Panc1 (cell line): ENCODE results near the gene SLC9A7. TPM values are rescaled to one million over a fixed set of nuclear protein-coding genes. Genes with fewer than 3 reads are reported as not detected.

Source experiments
- ATAC-seq: fragments of 200-7000 bp; cut with Tn5 transposase; 2 replicates; pipeline ENCODE4 v1.9.1; 2020; ENCODE audit warnings: mild to moderate bottlenecking, moderate library complexity
- BruUV-seq: library from RNA; stranded (reverse); fragments of 400-500 nt; replicated peaks from 2 replicates; lab custom pipeline; 2021; lab: Mats Ljungman, UMichigan
- CTCF ChIA-PET: fragments of 300-600 bp; sonication (Branson Sonifier 250); formaldehyde crosslinking; loops from one replicate; lab custom pipeline; 2022; ENCODE audit warnings: antibody characterized with exemption; lab: Charles Lee
- POLR2A ChIA-PET: fragments of 300-600 bp; sonication (Branson Sonifier 250); formaldehyde crosslinking; loops from one replicate; lab custom pipeline; 2022; ENCODE audit warnings: antibody characterized with exemption; lab: Charles Lee
- DNase-seq: peaks from one replicate; pipeline ENCODE4 v3.0.0-alpha.2; 2010; ENCODE audit warnings: low read depth, low spot score
- H3K27ac ChIP-seq: 2 replicates; pipeline ENCODE4 v1.5.1; 2011; ENCODE audit warnings: mild to moderate bottlenecking, low read length, inconsistent platforms
- H3K27me3 ChIP-seq: fragments of 200-500 bp; sonication (Bioruptor generic); 2 replicates; pipeline ENCODE4 v1.6.0; 2014; ENCODE audit warnings: low read length, inconsistent platforms; ENCODE audit not compliant: control insufficient read depth, insufficient read depth
- H3K36me3 ChIP-seq: fragments of 200-500 bp; sonication (Bioruptor generic); 2 replicates; pipeline ENCODE4 v1.5.1; 2014; ENCODE audit warnings: inconsistent platforms, mild to moderate bottlenecking, low read length, moderate library complexity; ENCODE audit not compliant: control insufficient read depth, insufficient read depth
- H3K4me1 ChIP-seq: 2 replicates; pipeline ENCODE4 v1.5.1; 2011; ENCODE audit warnings: inconsistent platforms, mild to moderate bottlenecking, low read length, moderate library complexity; ENCODE audit not compliant: control insufficient read depth, insufficient read depth
- H3K4me3 ChIP-seq, 2 experiments: 2 replicates each; pipeline ENCODE4 v1.5.1; 2011 to 2012; ENCODE audit warnings: low read depth in 2 of 2, low read length in 2 of 2, mild to moderate bottlenecking in 2 of 2, inconsistent platforms in 1 of 2, moderate library complexity in 1 of 2
- H3K9me3 ChIP-seq: fragments of 200-500 bp; sonication (Bioruptor generic); 2 replicates; pipeline ENCODE4 v1.5.1; 2014; ENCODE audit warnings: low read depth, mild to moderate bottlenecking, inconsistent platforms, low read length, moderate library complexity; ENCODE audit not compliant: control insufficient read depth, insufficient read depth
- CTCF ChIP-seq: fragments of 450-650 bp; IDR thresholded peaks from 2 replicates; pipeline ENCODE4 v1.5.1; 2017; ENCODE audit warnings: mild to moderate bottlenecking
- POLR2AphosphoS5 ChIP-seq: IDR thresholded peaks from 2 replicates; pipeline ENCODE4 v1.6.1; 2012; ENCODE audit warnings: mild to moderate bottlenecking, low read depth, low read length, moderate library complexity
- SIN3A ChIP-seq: IDR thresholded peaks from 2 replicates; pipeline ENCODE4 v1.6.1; 2012; ENCODE audit warnings: low read depth, mild to moderate bottlenecking, low read length, moderate library complexity, borderline replicate concordance; ENCODE audit not compliant: insufficient read depth
- TCF7L2 ChIP-seq: IDR thresholded peaks from 2 replicates; pipeline ENCODE4 v1.6.1; 2011; ENCODE audit warnings: mild to moderate bottlenecking, low read depth, low read length, inconsistent platforms
- in situ Hi-C: cut with HindIII; loops from 2 replicates; pipeline ENCODE4 v1.10.0; 2016; ENCODE audit warnings: low sequenced_read_pairs, low pct_unique_long_range_greater_than_20kb
- intact Hi-C: fragments of 100-400 bp; cut with micrococcal nuclease; formaldehyde crosslinking; loops from one replicate; pipeline ENCODE4 v1.10.0; 2022; ENCODE audit not compliant: unreplicated experiment
- total RNA-seq: library from RNA; stranded (reverse); gene quantifications from one replicate; pipeline ENCODE4 v1.2.1, GENCODE V29; 2021; ENCODE audit not compliant: unreplicated experiment
- TF ChIP-seq, protein P1 (sequence below), 2 experiments: IDR thresholded peaks; 2 replicates each; pipeline ENCODE4 v1.6.1; 2011 to 2012; ENCODE audit warnings: low read depth in 2 of 2, control low read depth in 1 of 2, low read length in 1 of 2, mild to moderate bottlenecking in 1 of 2, moderate library complexity in 1 of 2; ENCODE audit not compliant: insufficient read depth in 1 of 2

Gene SLC9A7
- total RNA-seq, 1 experiment from 2014 or later, result 80.4 TPM

DNA sequence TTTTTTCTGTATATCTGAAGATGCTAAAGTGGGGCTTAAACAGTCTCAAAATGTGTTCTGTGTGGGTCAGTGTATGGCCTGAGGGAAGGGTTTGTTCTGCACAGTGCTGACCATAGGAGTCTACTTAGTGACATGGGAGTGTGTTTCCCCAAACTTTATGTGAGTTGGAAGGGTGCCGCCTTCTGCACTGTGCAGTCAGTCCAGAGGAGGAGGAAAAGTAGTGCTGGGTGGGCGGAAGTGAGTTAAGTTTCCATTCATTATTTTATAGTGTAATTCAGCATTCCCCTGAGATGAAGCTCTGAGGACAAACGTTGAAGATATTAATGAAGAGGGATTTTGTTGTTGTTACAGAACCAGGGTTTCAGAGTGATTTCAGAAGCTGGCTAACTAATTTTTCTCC is 182.5 kb downstream of the SLC9A7 start:
- peak overlapping the region; percentile 68 to 78 for H3K4me3 ChIP-seq
- DNase-seq (no peak), ATAC-seq (no peak)
- POLR2A ChIA-PET, result interaction anchor here (0.7 kb wide), 1 partner anchor 780 kb away, joined by 4 read pairs; no protein-coding TSS in a partner anchor
- H3K27me3 ChIP-seq, result no peaks in the 10 kb centered on the region
- intact Hi-C loops, result no loop called here
- CTCF ChIA-PET, result no interaction called here
- in situ Hi-C loops, result no loop called here
- TF ChIP-seq POLR2AphosphoS5 (no peak), TCF7L2 (no peak), SIN3A (no peak), CTCF (no peak)
- TF ChIP-seq, protein P1, sequence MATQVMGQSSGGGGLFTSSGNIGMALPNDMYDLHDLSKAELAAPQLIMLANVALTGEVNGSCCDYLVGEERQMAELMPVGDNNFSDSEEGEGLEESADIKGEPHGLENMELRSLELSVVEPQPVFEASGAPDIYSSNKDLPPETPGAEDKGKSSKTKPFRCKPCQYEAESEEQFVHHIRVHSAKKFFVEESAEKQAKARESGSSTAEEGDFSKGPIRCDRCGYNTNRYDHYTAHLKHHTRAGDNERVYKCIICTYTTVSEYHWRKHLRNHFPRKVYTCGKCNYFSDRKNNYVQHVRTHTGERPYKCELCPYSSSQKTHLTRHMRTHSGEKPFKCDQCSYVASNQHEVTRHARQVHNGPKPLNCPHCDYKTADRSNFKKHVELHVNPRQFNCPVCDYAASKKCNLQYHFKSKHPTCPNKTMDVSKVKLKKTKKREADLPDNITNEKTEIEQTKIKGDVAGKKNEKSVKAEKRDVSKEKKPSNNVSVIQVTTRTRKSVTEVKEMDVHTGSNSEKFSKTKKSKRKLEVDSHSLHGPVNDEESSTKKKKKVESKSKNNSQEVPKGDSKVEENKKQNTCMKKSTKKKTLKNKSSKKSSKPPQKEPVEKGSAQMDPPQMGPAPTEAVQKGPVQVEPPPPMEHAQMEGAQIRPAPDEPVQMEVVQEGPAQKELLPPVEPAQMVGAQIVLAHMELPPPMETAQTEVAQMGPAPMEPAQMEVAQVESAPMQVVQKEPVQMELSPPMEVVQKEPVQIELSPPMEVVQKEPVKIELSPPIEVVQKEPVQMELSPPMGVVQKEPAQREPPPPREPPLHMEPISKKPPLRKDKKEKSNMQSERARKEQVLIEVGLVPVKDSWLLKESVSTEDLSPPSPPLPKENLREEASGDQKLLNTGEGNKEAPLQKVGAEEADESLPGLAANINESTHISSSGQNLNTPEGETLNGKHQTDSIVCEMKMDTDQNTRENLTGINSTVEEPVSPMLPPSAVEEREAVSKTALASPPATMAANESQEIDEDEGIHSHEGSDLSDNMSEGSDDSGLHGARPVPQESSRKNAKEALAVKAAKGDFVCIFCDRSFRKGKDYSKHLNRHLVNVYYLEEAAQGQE (IDR thresholded peaks at IDR 0.05; ENCODE audit: insufficient read depth in 1 of 2, low read depth in 2 of 2, low read length in 1 of 2), result no peak
- no peak overlapping the region for H3K27ac ChIP-seq
- BruUV-seq, result no TSS peak
- no peaks in the 10 kb centered on the region; the same call in 1 of the 2 replicates for H3K4me1 ChIP-seq
- H3K9me3 ChIP-seq, result no peaks in the 10 kb centered on the region
- H3K36me3 ChIP-seq, result no peaks in the 10 kb centered on the region

- peak overlapping the region; percentile 68 to 78 for H3K4me3 ChIP-seq
- DNase-seq, result no peak
- no peak for ATAC-seq
- TF ChIP-seq POLR2AphosphoS5 (no peak), TCF7L2 (no peak)
- TF ChIP-seq, protein P1 (IDR thresholded peaks at IDR 0.05; ENCODE audit: insufficient read depth in 1 of 2, low read depth in 2 of 2, low read length in 1 of 2), result no peak
- intact Hi-C loops (no loop called here), in situ Hi-C loops (no loop called here)
- H3K4me1 ChIP-seq, result no peaks in the 10 kb centered on the region; the same call in 1 of the 2 replicates
- ChIA-PET POLR2A (no interaction called here), CTCF (no interaction called here)
- H3K9me3 ChIP-seq, result no peaks in the 10 kb centered on the region
- no peaks in the 10 kb centered on the region for H3K27me3 ChIP-seq
- no peak overlapping the region for H3K27ac ChIP-seq
- no peaks in the 10 kb centered on the region for H3K36me3 ChIP-seq
- no TSS peak for BruUV-seq
Observed at GRCh38 chrX:46575991-46576392, 182.9 kb downstream of the SLC9A7 start.
